Mammary epithelial cell (primary cell): ENCODE data around the gene S1PR2.

Source experiments
- EZH2 ChIP-seq: IDR thresholded peaks from 2 replicates; pipeline ENCODE4 v1.6.1; 2012; ENCODE audit warnings: low read length, inconsistent platforms, borderline replicate concordance
- TF ChIP-seq, protein P1 (sequence below), 2 donors: IDR thresholded peaks in 1 of 2; conservative IDR thresholded peaks in 1 of 2; 2 replicates each; pipeline ENCODE4 v1.5.1; 2011 to 2012; ENCODE audit warnings: inconsistent platforms in 2 of 2, low read length in 2 of 2, mild to moderate bottlenecking in 2 of 2, control low read depth in 1 of 2, low read depth in 1 of 2; ENCODE audit not compliant: insufficient read depth in 1 of 2; ENCODE audit errors: extremely low read depth in 1 of 2

DNA sequence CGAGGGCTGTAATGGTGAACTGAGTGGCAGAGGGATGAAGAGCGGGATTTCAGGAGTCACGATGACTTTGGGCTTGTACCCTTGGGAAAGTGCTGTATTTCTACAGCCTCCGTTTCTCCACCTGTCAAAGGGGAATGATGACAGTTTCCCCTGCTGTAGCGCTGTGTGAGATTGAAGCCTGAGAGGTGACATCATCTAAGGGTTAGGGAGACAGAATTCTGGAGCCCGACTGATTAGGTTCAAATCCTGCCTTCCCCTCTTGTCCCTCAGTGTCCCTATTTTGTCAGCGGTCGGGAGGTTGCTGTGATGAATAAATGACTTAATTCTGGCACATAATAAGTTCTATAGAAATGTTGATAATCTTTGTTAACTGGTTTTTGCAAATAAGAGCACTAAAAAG is 21.6 kb upstream of the S1PR2 start:
- TF ChIP-seq, protein P1, sequence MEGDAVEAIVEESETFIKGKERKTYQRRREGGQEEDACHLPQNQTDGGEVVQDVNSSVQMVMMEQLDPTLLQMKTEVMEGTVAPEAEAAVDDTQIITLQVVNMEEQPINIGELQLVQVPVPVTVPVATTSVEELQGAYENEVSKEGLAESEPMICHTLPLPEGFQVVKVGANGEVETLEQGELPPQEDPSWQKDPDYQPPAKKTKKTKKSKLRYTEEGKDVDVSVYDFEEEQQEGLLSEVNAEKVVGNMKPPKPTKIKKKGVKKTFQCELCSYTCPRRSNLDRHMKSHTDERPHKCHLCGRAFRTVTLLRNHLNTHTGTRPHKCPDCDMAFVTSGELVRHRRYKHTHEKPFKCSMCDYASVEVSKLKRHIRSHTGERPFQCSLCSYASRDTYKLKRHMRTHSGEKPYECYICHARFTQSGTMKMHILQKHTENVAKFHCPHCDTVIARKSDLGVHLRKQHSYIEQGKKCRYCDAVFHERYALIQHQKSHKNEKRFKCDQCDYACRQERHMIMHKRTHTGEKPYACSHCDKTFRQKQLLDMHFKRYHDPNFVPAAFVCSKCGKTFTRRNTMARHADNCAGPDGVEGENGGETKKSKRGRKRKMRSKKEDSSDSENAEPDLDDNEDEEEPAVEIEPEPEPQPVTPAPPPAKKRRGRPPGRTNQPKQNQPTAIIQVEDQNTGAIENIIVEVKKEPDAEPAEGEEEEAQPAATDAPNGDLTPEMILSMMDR (conservative IDR thresholded peaks at IDR 0.05 in 1 of 2, IDR thresholded peaks at IDR 0.05 in 1 of 2; ENCODE audit: extremely low read depth in 1 of 2, insufficient read depth in 1 of 2, low read depth in 1 of 2, low read length in 2 of 2), result no peak
- no peak for TF ChIP-seq EZH2
